K562 (cell line): ENCODE results near the gene HES5.

Experiments
- CHD1 ChIP-seq: fragments of 200-600 bp; sonication (generic); IDR thresholded peaks from one replicate; pipeline ENCODE4 v1.6.1; 2012; ENCODE audit warnings: mild to moderate bottlenecking, moderate library complexity, low read length, inconsistent platforms
- CTCF ChIP-seq, 3 experiments: IDR thresholded peaks in 2 of 3; conservative IDR thresholded peaks in 1 of 3; 2 replicates each; pipeline ENCODE4 v1.5.1; 2011 to 2012; ENCODE audit warnings: low read length in 3 of 3, mild to moderate bottlenecking in 3 of 3, control low read depth in 2 of 3, improper control_type of control experiment in 1 of 3, inconsistent platforms in 1 of 3, low read depth in 1 of 3, mixed read lengths in 1 of 3, moderate library complexity in 1 of 3; ENCODE audit not compliant: insufficient read depth in 2 of 3
- EZH2 ChIP-seq: IDR thresholded peaks from 2 replicates; pipeline ENCODE4 v1.6.1; 2012; ENCODE audit warnings: low read depth, mild to moderate bottlenecking, inconsistent platforms, low read length, borderline replicate concordance
- FOXO4 ChIP-seq: fragments of 450-650 bp; formaldehyde crosslinking; IDR thresholded peaks from 2 replicates; pipeline ENCODE4 v1.4.0; 2020; ENCODE audit warnings: mild to moderate bottlenecking, moderate library complexity
- HES1 ChIP-seq: fragments of 450-650 bp; IDR thresholded peaks from 2 replicates; pipeline ENCODE4 v1.6.1; 2016; ENCODE audit warnings: low read depth, mild to moderate bottlenecking, moderate library complexity
- LARP7 ChIP-seq: fragments of 450-650 bp; IDR thresholded peaks from 2 replicates; pipeline ENCODE4 v1.6.1; 2016
- NFE2 ChIP-seq: IDR thresholded peaks from 2 replicates; pipeline ENCODE4 v1.6.1; 2014; ENCODE audit warnings: antibody characterized with exemption, low read depth
- POLR2A ChIP-seq: fragments of 450-650 bp; conservative IDR thresholded peaks from 2 replicates; pipeline ENCODE4 v1.6.1; 2016
- POLR2AphosphoS2 ChIP-seq: IDR thresholded peaks from 2 replicates; pipeline ENCODE4 v1.6.1; 2012; ENCODE audit warnings: low read length, improper control_type of control experiment
- ZNF717 ChIP-seq: fragments of 250-450 bp; sonication (Bioruptor Pico); IDR thresholded peaks from 2 replicates; pipeline ENCODE4 v1.5.0; 2021
- ZNF76 ChIP-seq: fragments of 250-450 bp; sonication (Bioruptor Pico); IDR thresholded peaks from 2 replicates; pipeline ENCODE4 v1.4.0; 2020; ENCODE audit warnings: mild to moderate bottlenecking, moderate library complexity, borderline replicate concordance

- TF ChIP-seq CTCF (IDR thresholded peaks at IDR 0.05 in 2 of 3, conservative IDR thresholded peaks at IDR 0.05 in 1 of 3; ENCODE audit: insufficient read depth in 2 of 3, low read depth in 1 of 3, low read length in 3 of 3) (no peak), HES1 (no peak), POLR2AphosphoS2 (no peak), LARP7 (no peak), NFE2 (no peak), CHD1 (no peak), POLR2A (no peak; the same call in 1 of the 2 replicates), EZH2 (no peak), FOXO4 (CRISPR knock-in tag) (no peak), ZNF717 (CRISPR knock-in tag) (no peak), ZNF76 (no peak)
These were observed 26.2 kb upstream of the HES5 start, which contains the start of gene TNFRSF14 for GRCh38 chr1:2556277-2556677.
